HEK293T (cell line): Measurements from ENCODE around the gene KIF19.

ENCODE experiments used
- BHLHE40 ChIP-seq: fragments of 450-650 bp; IDR thresholded peaks from 2 replicates; pipeline ENCODE4 v1.6.1; 2016; ENCODE audit warnings: mild to moderate bottlenecking, moderate library complexity, borderline replicate concordance
- FOXM1 ChIP-seq: fragments of 450-650 bp; IDR thresholded peaks from 2 replicates; pipeline ENCODE4 v1.6.1; 2017; ENCODE audit warnings: mild to moderate bottlenecking, borderline replicate concordance
- SUZ12 ChIP-seq: fragments of 450-650 bp; IDR thresholded peaks from 2 replicates; pipeline ENCODE4 v1.6.1; 2016; ENCODE audit warnings: mild to moderate bottlenecking

GRCh38 chr17:74305865-74306654 lies 20.0 kb upstream of the KIF19 start:
- no peak for TF ChIP-seq FOXM1
- TF ChIP-seq BHLHE40: no peak
- TF ChIP-seq SUZ12: no peak
